Natural killer cell treated with Interleukin-12 subunit alpha and Interleukin-12 subunit beta and Interleukin-15 and Interleukin-18, amount 100 ng/mL, for 72 hours (primary cell): ENCODE data around the gene SLC24A5. TPM values are rescaled to one million over a fixed set of nuclear protein-coding genes. Genes with fewer than 3 reads are reported as not detected.

Experiments used
- ATAC-seq, 2 donors: fragments of 150-1000 bp; cut with Tn5 transposase in 1 of 2; sonication (Bioruptor Pico), chemical (Tn5 transposase) in 1 of 2; 2 replicates each; pipeline ENCODE4 v1.10.0; 2021
- DNase-seq: peaks from one replicate; pipeline ENCODE4 v3.0.0; 2022; ENCODE audit warnings: low spot score
- H3K27ac Mint-ChIP-seq, 2 donors: 1 replicate in 1 of 2; 2 replicates in 1 of 2; pipeline ENCODE4 v1.8.0; 2022; ENCODE audit warnings: mixed read lengths in 2 of 2, mild to moderate bottlenecking in 1 of 2, moderate library complexity in 1 of 2
- H3K27me3 Mint-ChIP-seq, 2 donors: 1 replicate in 1 of 2; 2 replicates in 1 of 2; pipeline ENCODE4 v1.8.0; 2022; ENCODE audit warnings: mixed read lengths in 2 of 2
- H3K36me3 Mint-ChIP-seq: one replicate; pipeline ENCODE4 v1.8.0; 2022; ENCODE audit warnings: mixed read lengths
- H3K4me1 Mint-ChIP-seq, 2 donors: 1 replicate in 1 of 2; 2 replicates in 1 of 2; pipeline ENCODE4 v1.8.0; 2022; ENCODE audit warnings: low read depth in 2 of 2, mixed read lengths in 2 of 2, mild to moderate bottlenecking in 1 of 2
- H3K4me3 Mint-ChIP-seq: one replicate; pipeline ENCODE4 v1.8.0; 2022; ENCODE audit warnings: mixed read lengths
- H3K9me3 Mint-ChIP-seq: 2 replicates; pipeline ENCODE4 v1.8.0; 2022; ENCODE audit warnings: mixed read lengths
- total RNA-seq, 2 donors: library from RNA; stranded (reverse); gene quantifications; one replicate each; pipeline ENCODE4 v1.2.3, GENCODE V29; 2022

Gene SLC24A5
- total RNA-seq, 2 donors from 2014 or later, result not detected

DNA sequence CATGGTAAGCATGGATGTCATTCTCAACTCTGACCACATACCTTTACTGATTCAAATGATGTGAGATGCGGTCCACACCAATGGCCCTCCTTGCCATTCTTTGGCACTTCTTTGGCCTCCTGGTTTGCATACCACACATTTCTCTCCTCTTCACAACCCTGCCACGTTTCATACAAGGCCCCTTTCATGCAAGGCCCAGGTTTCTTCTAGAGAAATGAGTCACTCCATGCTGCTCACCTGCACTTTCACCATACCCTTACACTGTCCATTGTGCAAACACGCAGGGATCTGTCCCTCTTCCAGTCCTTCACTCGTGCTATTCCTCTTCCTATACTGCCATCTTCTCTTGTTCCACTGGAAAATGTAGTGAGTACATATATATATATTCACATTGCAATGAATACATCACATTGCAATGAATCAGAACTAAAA lies 24.4 kb upstream of the SLC24A5 start:
- Mint-ChIP-seq H3K9me3 (no peaks in the 10 kb centered on the region), H3K4me3 (no peak overlapping the region)

DNA sequence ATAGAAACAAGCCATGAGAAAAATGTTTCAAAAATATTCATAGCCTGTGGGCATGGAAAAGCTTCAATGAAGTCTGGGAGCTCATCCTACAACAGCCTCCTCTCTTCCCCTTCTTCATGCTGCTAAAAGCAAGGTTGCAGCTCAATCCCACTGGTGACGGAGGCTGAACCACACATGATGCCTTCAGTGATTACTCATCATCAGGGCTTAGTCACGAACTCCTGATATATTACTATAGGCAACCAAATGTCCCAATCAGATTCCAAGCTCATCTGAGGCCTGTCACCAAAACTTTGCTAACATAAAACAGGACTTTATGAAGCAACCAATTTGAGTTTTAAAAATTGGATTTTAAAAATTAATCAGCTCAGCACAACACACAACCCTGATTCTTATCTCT lies 24.0 kb upstream of the SLC24A5 start:
- no peaks in the 10 kb centered on the region for H3K36me3 Mint-ChIP-seq
- ATAC-seq, result no peak
- H3K4me1 Mint-ChIP-seq, result no peaks in the 10 kb centered on the region

More for the DNA sequence above, 24.4 kb upstream of the SLC24A5 start:
- DNase-seq (no peak), ATAC-seq (no peak)
- H3K36me3 Mint-ChIP-seq, result no peaks in the 10 kb centered on the region
- no peaks in the 10 kb centered on the region for H3K4me1 Mint-ChIP-seq
- H3K27ac Mint-ChIP-seq, result no peak overlapping the region
- H3K27me3 Mint-ChIP-seq, result peaks cover 0 to 17% of the 10 kb centered on the region in 2 donors

GRCh38 chr15:48097264-48097663 lies 23.5 kb upstream of the SLC24A5 start:
- ATAC-seq, result no peak

More for the DNA sequence above, 24.0 kb upstream of the SLC24A5 start:
- no peak overlapping the region for H3K4me3 Mint-ChIP-seq
- H3K27me3 Mint-ChIP-seq, result peaks cover 0 to 17% of the 10 kb centered on the region in 2 donors
- DNase-seq, result no peak
- H3K27ac Mint-ChIP-seq, result no peak overlapping the region
- H3K9me3 Mint-ChIP-seq, result no peaks in the 10 kb centered on the region

GRCh38 chr15:48101376-48101961 lies 19.3 kb upstream of the SLC24A5 start:
- peaks cover 3% of the 10 kb centered on the region for H3K9me3 Mint-ChIP-seq
- no peaks in the 10 kb centered on the region for H3K36me3 Mint-ChIP-seq
- peaks cover 9 to 28% of the 10 kb centered on the region in 2 donors for H3K27me3 Mint-ChIP-seq
- ATAC-seq, result no peak
- H3K27ac Mint-ChIP-seq, result no peak overlapping the region
- no peaks in the 10 kb centered on the region for H3K4me1 Mint-ChIP-seq
- no peak overlapping the region for H3K4me3 Mint-ChIP-seq
- no peak for DNase-seq

More at GRCh38 chr15:48097264-48097663, 23.5 kb upstream of the SLC24A5 start:
- no peaks in the 10 kb centered on the region for H3K9me3 Mint-ChIP-seq
- H3K4me3 Mint-ChIP-seq, result no peak overlapping the region
- no peaks in the 10 kb centered on the region for H3K36me3 Mint-ChIP-seq
- DNase-seq, result no peak
- peaks cover 0 to 17% of the 10 kb centered on the region in 2 donors for H3K27me3 Mint-ChIP-seq
- no peaks in the 10 kb centered on the region for H3K4me1 Mint-ChIP-seq
- H3K27ac Mint-ChIP-seq, result no peak overlapping the region

DNA sequence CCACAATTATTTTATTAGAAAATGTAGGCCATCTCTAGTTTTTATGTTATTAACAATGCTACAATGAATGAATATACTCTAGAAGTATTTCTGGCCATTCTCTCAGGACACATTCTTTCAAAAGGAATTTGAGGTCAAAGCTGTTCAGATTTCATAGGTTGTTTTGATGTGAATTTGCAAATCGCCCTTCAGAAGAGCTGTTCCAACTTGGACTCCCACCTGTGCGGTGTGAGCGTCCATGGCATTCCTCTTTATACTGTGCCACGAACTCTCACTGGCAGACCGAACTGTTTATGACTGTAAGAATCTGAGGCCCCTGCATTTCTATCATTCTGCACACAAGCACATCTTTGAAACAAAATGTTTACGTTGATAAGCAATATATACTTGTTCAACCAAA lies 18.6 kb upstream of the SLC24A5 start:
- Mint-ChIP-seq H3K4me3 (no peak overlapping the region), H3K27me3 (peaks cover 10 to 35% of the 10 kb centered on the region in 2 donors), H3K4me1 (no peaks in the 10 kb centered on the region), H3K27ac (no peak overlapping the region), H3K9me3 (peaks cover 3% of the 10 kb centered on the region), H3K36me3 (no peaks in the 10 kb centered on the region)
- DNase-seq, result no peak
- no peak for ATAC-seq

DNA sequence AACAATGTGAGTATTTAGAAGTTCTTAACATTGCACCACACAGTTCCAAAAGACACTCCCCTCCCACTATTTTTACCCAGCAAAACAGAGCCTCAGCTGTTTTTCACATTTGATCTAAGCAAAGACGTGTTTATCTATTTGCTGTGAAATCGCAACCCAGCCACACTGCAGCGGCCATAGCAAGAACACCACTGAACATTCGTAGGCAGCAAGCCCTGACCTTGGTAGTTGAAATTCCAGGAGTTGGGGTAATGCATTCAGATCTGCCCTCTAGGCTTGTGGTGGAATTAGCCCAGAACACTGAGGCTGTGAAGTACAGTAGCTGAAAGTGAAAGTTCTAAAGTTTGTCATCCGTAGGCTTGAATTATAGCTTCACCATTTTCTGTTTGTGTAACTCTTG lies 17.1 kb upstream of the SLC24A5 start:
- Mint-ChIP-seq H3K27me3 (peaks cover 15 to 44% of the 10 kb centered on the region in 2 donors), H3K36me3 (no peaks in the 10 kb centered on the region), H3K27ac (no peak overlapping the region), H3K4me1 (no peaks in the 10 kb centered on the region), H3K9me3 (peaks cover 3% of the 10 kb centered on the region), H3K4me3 (no peak overlapping the region)
- ATAC-seq (no peak), DNase-seq (no peak)

DNA sequence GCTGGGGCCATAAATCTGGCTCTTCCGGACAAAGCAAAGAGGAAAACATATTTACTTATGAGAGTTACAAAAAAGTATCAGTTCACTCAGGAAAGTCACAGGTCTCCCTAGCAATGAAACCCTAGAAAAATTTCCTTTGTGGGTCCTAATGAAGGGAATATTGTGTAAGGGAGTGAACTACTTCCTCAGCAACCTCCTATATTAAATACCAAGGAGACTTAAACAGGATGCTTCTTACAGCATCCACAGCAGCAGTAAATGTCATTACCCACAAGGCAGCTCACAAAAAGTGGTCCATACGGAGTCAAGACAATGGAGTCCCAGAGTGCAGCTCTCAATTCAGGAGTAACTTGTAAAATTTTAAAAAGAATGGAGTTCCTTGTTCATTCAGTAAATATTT lies 14.9 kb upstream of the SLC24A5 start:
- H3K27me3 Mint-ChIP-seq, result peaks cover 15 to 37% of the 10 kb centered on the region in 2 donors
- DNase-seq, result no peak
- H3K4me1 Mint-ChIP-seq, result no peaks in the 10 kb centered on the region
- no peak overlapping the region for H3K4me3 Mint-ChIP-seq
- H3K9me3 Mint-ChIP-seq, result peaks cover 3% of the 10 kb centered on the region
- H3K27ac Mint-ChIP-seq, result no peak overlapping the region
- H3K36me3 Mint-ChIP-seq, result no peaks in the 10 kb centered on the region
- no peak for ATAC-seq

DNA sequence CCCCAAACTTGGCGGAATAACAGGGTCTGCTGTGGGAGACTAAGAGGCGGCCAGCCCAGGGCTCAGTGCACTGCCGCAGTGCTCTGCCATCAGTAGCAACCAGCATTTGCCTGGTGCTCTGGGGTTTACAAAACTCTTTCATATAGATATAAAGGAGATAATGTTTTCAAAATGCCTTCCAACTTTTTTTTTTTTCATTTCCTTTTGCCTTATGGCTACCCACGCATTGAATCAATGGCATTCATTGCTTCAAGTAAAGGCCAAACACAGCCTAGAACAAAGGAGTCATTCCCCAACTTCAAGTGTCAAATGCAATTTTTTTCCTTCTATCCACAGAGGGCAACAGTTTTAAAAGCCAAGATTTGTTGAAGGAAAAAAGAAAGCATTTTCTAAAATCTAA lies 11.6 kb upstream of the SLC24A5 start:
- no peak overlapping the region for H3K27ac Mint-ChIP-seq
- H3K36me3 Mint-ChIP-seq, result no peaks in the 10 kb centered on the region
- DNase-seq, result no peak
- no peaks in the 10 kb centered on the region for H3K9me3 Mint-ChIP-seq
- peaks cover 14 to 27% of the 10 kb centered on the region in 2 donors for H3K27me3 Mint-ChIP-seq
- no peak for ATAC-seq
- no peaks in the 10 kb centered on the region for H3K4me1 Mint-ChIP-seq
- no peak overlapping the region for H3K4me3 Mint-ChIP-seq

DNA sequence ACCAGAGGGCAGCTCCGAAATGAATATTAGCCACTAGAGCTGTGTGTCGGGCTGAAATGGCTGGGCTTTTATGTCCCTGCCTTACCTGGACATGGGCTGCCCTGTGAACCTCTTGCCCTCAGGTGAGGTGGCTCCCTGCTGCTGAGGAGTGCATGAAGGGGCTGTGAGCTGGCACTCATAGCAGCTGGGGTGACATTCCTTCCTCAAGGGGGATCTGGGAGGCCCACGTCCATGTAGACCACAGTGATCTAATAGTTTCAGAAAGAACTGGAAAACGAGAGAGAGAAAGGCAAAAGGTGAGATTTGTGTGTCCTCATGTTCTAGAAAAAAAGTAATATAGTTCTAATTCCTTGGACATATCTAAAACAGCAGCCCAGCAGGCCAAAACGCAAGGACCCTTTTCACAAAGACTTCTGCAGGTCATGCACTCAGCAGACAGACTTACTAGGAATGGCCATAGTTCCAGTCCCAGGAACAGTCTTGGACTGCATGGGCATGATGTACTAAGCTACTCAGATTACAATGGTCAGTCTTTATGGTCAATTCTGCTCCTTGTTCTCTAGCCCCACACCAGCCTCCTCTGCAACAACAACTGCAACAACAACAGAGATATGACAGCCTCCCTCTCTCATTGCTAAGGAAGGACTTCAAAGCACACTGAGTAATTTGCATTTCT lies 10.8 kb upstream of the SLC24A5 start:
- ATAC-seq (no peak), DNase-seq (no peak)
- no peak overlapping the region for H3K27ac Mint-ChIP-seq
- H3K36me3 Mint-ChIP-seq, result no peaks in the 10 kb centered on the region
- H3K4me1 Mint-ChIP-seq, result no peaks in the 10 kb centered on the region
- peaks cover 15 to 30% of the 10 kb centered on the region in 2 donors for H3K27me3 Mint-ChIP-seq
- no peak overlapping the region for H3K4me3 Mint-ChIP-seq
- peaks cover 4% of the 10 kb centered on the region for H3K9me3 Mint-ChIP-seq

GRCh38 chr15:48112242-48112641 lies 8.5 kb upstream of the SLC24A5 start:
- H3K27me3 Mint-ChIP-seq, result peaks cover 14 to 26% of the 10 kb centered on the region in 2 donors
- no peak overlapping the region for H3K27ac Mint-ChIP-seq
- no peaks in the 10 kb centered on the region for H3K4me1 Mint-ChIP-seq
- H3K36me3 Mint-ChIP-seq, result no peaks in the 10 kb centered on the region
- ATAC-seq (no peak), DNase-seq (no peak)
- no peak overlapping the region for H3K4me3 Mint-ChIP-seq
- peaks cover 4% of the 10 kb centered on the region for H3K9me3 Mint-ChIP-seq

DNA sequence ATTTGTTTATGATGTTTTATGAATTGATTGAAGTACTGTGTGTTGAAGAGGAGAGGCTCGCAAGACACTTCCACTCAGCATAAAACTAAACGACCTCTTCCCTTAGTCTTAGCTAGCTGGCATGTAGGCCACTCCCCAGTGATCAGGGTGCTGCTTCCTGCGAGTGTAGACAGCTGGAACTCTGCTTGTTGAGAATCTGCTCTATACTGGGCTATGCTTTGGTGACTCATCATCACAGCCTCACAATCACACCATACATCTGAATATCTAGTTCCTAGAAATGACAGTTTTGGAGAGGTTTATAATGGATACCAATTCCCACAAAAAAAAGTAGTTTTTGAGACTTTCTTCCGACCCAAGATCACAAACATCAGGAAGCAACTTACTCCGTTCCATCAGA lies 1.5 kb upstream of the SLC24A5 start:
- no peak overlapping the region for H3K27ac Mint-ChIP-seq

GRCh38 chr15:48121849-48122248 lies 1.1 kb downstream of the SLC24A5 start:
- Mint-ChIP-seq H3K36me3 (no peaks in the 10 kb centered on the region), H3K9me3 (peaks cover 2% of the 10 kb centered on the region), H3K4me3 (no peak overlapping the region), H3K27me3 (peaks cover 8 to 21% of the 10 kb centered on the region in 2 donors), H3K27ac (no peak overlapping the region), H3K4me1 (no peaks in the 10 kb centered on the region)
- no peak for DNase-seq
- no peak for ATAC-seq

More for the DNA sequence above, 1.5 kb upstream of the SLC24A5 start:
- Mint-ChIP-seq H3K4me3 (no peak overlapping the region), H3K9me3 (peaks cover 6% of the 10 kb centered on the region), H3K27me3 (peaks cover 9 to 31% of the 10 kb centered on the region in 2 donors), H3K36me3 (no peaks in the 10 kb centered on the region), H3K4me1 (no peaks in the 10 kb centered on the region)
- ATAC-seq (no peak), DNase-seq (no peak)

DNA sequence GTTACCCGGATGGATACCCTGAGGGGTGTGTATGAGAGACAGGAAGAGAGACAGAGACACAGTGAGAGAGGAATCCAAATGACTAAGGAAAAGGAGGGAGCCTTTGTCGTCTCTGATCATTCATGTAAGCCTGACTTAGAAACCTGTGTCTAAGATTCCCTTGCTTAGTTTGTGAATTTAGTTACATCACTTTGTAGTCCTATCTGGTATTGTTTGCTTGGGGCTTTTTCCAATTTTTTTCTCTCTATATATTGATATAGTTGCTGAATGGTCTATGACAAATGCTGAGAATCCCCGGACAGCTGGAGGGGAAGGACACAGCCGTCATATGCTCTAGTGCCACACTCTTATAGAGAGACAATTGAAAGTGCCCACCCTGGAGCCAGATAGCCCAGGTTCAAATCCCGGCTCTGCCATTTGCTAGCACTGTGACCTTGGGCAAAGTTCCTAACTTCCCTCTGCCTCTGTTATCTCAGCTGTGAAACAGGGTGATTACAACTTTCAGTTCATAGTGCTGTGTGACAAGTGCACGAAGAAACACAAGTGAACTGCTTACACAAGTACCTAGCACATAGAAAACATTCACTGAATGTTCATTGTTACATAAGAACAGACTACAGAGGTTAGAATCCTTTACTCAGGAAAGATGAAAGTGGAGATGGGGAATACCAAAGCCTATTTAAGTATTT lies 6.0 kb downstream of the SLC24A5 start:
- H3K4me3 Mint-ChIP-seq, result no peak overlapping the region
- no peaks in the 10 kb centered on the region for H3K36me3 Mint-ChIP-seq
- no peak for ATAC-seq

GRCh38 chr15:48131324-48131723 lies 10.5 kb downstream of the SLC24A5 start:
- no peak overlapping the region for H3K4me3 Mint-ChIP-seq
- no peaks in the 10 kb centered on the region for H3K36me3 Mint-ChIP-seq
- no peaks in the 10 kb centered on the region for H3K4me1 Mint-ChIP-seq
- DNase-seq (no peak), ATAC-seq (no peak)
- no peak overlapping the region for H3K27ac Mint-ChIP-seq
- H3K27me3 Mint-ChIP-seq, result peaks cover 2 to 6% of the 10 kb centered on the region in 2 donors
- peaks cover 2% of the 10 kb centered on the region for H3K9me3 Mint-ChIP-seq

More for the DNA sequence above, 6.0 kb downstream of the SLC24A5 start:
- peaks cover 2% of the 10 kb centered on the region for H3K9me3 Mint-ChIP-seq
- H3K4me1 Mint-ChIP-seq, result no peaks in the 10 kb centered on the region
- peaks cover 6 to 10% of the 10 kb centered on the region in 2 donors for H3K27me3 Mint-ChIP-seq
- DNase-seq, result no peak
- no peak overlapping the region for H3K27ac Mint-ChIP-seq
